Osteocyte (in vitro differentiated cells): ENCODE measurements around the gene FLNA. TPM values are rescaled to one million over a fixed set of nuclear protein-coding genes. Genes with fewer than 3 reads are reported as not detected.

Source experiments
- DNase-seq: peaks from one replicate; pipeline ENCODE4 v3.0.0; 2021; ENCODE audit warnings: mixed read lengths; ENCODE audit not compliant: unreplicated experiment; ENCODE audit errors: extremely low spot score
- H3K27ac Mint-ChIP-seq: one replicate; pipeline ENCODE4 v1.8.0; 2021; ENCODE audit warnings: mild to moderate bottlenecking, mixed read lengths; ENCODE audit not compliant: unreplicated experiment
- H3K27me3 Mint-ChIP-seq: one replicate; pipeline ENCODE4 v1.8.0; 2021; ENCODE audit warnings: mixed read lengths; ENCODE audit not compliant: unreplicated experiment
- H3K36me3 Mint-ChIP-seq: one replicate; pipeline ENCODE4 v1.8.0; 2021; ENCODE audit warnings: mixed read lengths; ENCODE audit not compliant: unreplicated experiment
- H3K4me1 Mint-ChIP-seq: one replicate; pipeline ENCODE4 v1.8.0; 2021; ENCODE audit warnings: mixed read lengths; ENCODE audit not compliant: unreplicated experiment
- H3K4me3 Mint-ChIP-seq: one replicate; pipeline ENCODE4 v1.8.0; 2021; ENCODE audit warnings: mild to moderate bottlenecking, moderate library complexity, mixed read lengths; ENCODE audit not compliant: unreplicated experiment
- H3K9me3 Mint-ChIP-seq: one replicate; pipeline ENCODE4 v1.8.0; 2021; ENCODE audit warnings: mixed read lengths; ENCODE audit not compliant: unreplicated experiment
- total RNA-seq: library from RNA; stranded (reverse); gene quantifications from 2 replicates; pipeline ENCODE4 v1.2.1, GENCODE V29; 2021
- TF ChIP-seq, protein P1 (sequence below): fragments of 200-600 bp; sonication (generic); IDR thresholded peaks from 2 replicates; pipeline ENCODE4 v1.5.0; 2021; ENCODE audit warnings: antibody characterized with exemption, mild to moderate bottlenecking, moderate library complexity

Gene FLNA
- total RNA-seq, 1 donor from 2014 or later: 2,024 TPM

DNA sequence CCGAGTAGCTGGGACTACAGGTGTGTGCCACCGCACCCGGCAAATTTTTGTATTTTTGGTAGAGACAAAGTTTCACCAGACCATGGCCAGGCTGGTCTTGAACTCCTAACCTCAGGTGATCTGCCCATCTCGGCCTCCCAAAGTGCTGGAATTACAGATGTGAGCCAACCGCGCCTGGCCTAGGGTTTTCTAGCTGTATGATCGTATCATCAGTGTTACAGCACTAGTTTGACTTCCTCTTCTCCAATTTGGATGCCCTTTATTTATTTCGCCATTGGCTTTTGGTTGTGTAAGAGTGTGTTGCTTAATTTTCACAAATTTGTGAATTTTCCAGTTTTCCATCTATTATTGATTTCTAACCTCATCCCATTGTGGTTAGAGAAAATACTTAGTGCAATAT, 73.6 kb downstream of the FLNA start:
- no peaks in the 10 kb centered on the region for H3K4me1 Mint-ChIP-seq
- H3K36me3 Mint-ChIP-seq: no peaks in the 10 kb centered on the region
- no peaks in the 10 kb centered on the region for H3K27me3 Mint-ChIP-seq
- H3K4me3 Mint-ChIP-seq: no peak overlapping the region
- no peak overlapping the region for H3K27ac Mint-ChIP-seq
- peaks cover 4% of the 10 kb centered on the region for H3K9me3 Mint-ChIP-seq
- TF ChIP-seq, protein P1, sequence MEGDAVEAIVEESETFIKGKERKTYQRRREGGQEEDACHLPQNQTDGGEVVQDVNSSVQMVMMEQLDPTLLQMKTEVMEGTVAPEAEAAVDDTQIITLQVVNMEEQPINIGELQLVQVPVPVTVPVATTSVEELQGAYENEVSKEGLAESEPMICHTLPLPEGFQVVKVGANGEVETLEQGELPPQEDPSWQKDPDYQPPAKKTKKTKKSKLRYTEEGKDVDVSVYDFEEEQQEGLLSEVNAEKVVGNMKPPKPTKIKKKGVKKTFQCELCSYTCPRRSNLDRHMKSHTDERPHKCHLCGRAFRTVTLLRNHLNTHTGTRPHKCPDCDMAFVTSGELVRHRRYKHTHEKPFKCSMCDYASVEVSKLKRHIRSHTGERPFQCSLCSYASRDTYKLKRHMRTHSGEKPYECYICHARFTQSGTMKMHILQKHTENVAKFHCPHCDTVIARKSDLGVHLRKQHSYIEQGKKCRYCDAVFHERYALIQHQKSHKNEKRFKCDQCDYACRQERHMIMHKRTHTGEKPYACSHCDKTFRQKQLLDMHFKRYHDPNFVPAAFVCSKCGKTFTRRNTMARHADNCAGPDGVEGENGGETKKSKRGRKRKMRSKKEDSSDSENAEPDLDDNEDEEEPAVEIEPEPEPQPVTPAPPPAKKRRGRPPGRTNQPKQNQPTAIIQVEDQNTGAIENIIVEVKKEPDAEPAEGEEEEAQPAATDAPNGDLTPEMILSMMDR: no peak
- no peak for DNase-seq

Other genes with a start within 250 kb of the FLNA start
- not detected in 2 replicates for gene OPN1LW, start 230.4 kb downstream of the FLNA start, total RNA-seq
- not detected in 2 replicates for gene OPN1MW, start 192.0 kb downstream of the FLNA start, total RNA-seq
- not detected in 2 replicates for gene OPN1MW2, start 154.9 kb downstream of the FLNA start, total RNA-seq
- not detected in 2 replicates for gene OPN1MW3, start 117.1 kb downstream of the FLNA start, total RNA-seq
- gene TEX28, start 79.5 kb downstream of the FLNA start, total RNA-seq: not detected in 2 replicates
- not detected in 2 replicates for gene TKTL1, start 78.8 kb downstream of the FLNA start, total RNA-seq
- 68.9 and 73.1 TPM in 2 replicates for gene EMD, start 4.7 kb upstream of the FLNA start, total RNA-seq
- 2,857 and 2,892 TPM in 2 replicates for gene RPL10, start 23.7 kb upstream of the FLNA start, total RNA-seq
- 27.9 and 28.1 TPM in 2 replicates for gene DNASE1L1, start 34.6 kb upstream of the FLNA start, total RNA-seq
- 46.2 and 47.3 TPM in 2 replicates for gene TAFAZZIN, start 36.9 kb upstream of the FLNA start, total RNA-seq
- 144 and 153 TPM in 2 replicates for gene ATP6AP1, start 54.0 kb upstream of the FLNA start, total RNA-seq
- gene GDI1, start 62.5 kb upstream of the FLNA start, total RNA-seq: 135 and 152 TPM in 2 replicates
- 92.2 and 92.8 TPM in 2 replicates for gene FAM50A, start 69.5 kb upstream of the FLNA start, total RNA-seq
- 107 and 108 TPM in 2 replicates for gene PLXNA3, start 83.6 kb upstream of the FLNA start, total RNA-seq
- 15.6 and 19.6 TPM in 2 replicates for gene LAGE3, start 104.6 kb upstream of the FLNA start, total RNA-seq
- gene UBL4A, start 112.0 kb upstream of the FLNA start, total RNA-seq: 17.4 and 18.5 TPM in 2 replicates
- 20.6 and 22.4 TPM in 2 replicates for gene SLC10A3, start 116.0 kb upstream of the FLNA start, total RNA-seq
- 38.2 and 40.4 TPM in 2 replicates for gene FAM3A, start 141.6 kb upstream of the FLNA start, total RNA-seq
- gene G6PD, start 172.2 kb upstream of the FLNA start, total RNA-seq: 103 and 108 TPM in 2 replicates
- 23.6 and 25.0 TPM in 2 replicates for gene IKBKG, start 173.0 kb upstream of the FLNA start, total RNA-seq
- not detected in 2 replicates for gene CTAG1A, start 210.5 kb upstream of the FLNA start, total RNA-seq
- gene CTAG1B, start 244.6 kb upstream of the FLNA start, total RNA-seq: not detected in 2 replicates